Right lobe of liver (tissue), 4 donors: ENCODE measurements around the gene KRTAP10-10.

Source experiments
- POLR2A ChIP-seq: fragments of 450-650 bp; IDR thresholded peaks from one replicate; pipeline ENCODE4 v1.6.1; 2017; ENCODE audit warnings: antibody characterized with exemption, mild to moderate bottlenecking
- TF ChIP-seq, protein P1 (sequence below), 4 donors: fragments of 200-600 bp in 3 of 4; fragments of 450-650 bp in 1 of 4; IDR thresholded peaks; one replicate each; pipeline versions ENCODE4 v1.5.1 to v1.8.0; 2016 to 2022; ENCODE audit warnings: antibody characterized with exemption in 4 of 4, mild to moderate bottlenecking in 2 of 4
- donor health status: DM: no; HTN: no; CAD: no.
- donor health status: DM: no; HTN: no; CAD: no.
- donor health status: DM: no; HTN: yes; CAD: no.

DNA sequence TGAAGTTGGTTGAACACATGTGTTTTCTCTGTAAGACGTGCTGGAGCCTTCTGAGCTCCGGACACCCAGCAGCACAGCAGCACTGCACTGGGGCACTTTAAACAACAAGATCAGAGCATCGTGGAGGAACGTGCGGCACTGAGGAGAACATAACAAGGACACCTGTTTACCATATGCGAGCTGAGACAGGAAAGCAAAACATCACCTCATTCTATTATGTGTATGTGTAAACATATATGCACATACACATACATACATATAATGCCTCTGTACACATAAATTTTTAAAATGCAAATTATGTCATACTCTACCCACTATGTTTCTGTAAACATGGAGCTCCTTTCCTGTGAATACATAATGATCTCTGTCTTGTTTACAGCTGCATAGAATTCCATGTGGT lies 41.6 kb upstream of the KRTAP10-10 start:
- TF ChIP-seq, protein P1, sequence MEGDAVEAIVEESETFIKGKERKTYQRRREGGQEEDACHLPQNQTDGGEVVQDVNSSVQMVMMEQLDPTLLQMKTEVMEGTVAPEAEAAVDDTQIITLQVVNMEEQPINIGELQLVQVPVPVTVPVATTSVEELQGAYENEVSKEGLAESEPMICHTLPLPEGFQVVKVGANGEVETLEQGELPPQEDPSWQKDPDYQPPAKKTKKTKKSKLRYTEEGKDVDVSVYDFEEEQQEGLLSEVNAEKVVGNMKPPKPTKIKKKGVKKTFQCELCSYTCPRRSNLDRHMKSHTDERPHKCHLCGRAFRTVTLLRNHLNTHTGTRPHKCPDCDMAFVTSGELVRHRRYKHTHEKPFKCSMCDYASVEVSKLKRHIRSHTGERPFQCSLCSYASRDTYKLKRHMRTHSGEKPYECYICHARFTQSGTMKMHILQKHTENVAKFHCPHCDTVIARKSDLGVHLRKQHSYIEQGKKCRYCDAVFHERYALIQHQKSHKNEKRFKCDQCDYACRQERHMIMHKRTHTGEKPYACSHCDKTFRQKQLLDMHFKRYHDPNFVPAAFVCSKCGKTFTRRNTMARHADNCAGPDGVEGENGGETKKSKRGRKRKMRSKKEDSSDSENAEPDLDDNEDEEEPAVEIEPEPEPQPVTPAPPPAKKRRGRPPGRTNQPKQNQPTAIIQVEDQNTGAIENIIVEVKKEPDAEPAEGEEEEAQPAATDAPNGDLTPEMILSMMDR (IDR thresholded peaks at IDR 0.05) = no peak
- no peak for TF ChIP-seq POLR2A
